HepG2 (cell line): Measurements from ENCODE around the gene PNLDC1. TPM values are rescaled to one million over a fixed set of nuclear protein-coding genes. Genes with fewer than 3 reads are reported as not detected.

Experiments used
- AKAP8 ChIP-seq: sonication (generic); formaldehyde crosslinking; IDR thresholded peaks from 2 replicates; pipeline ENCODE4 v1.5.1; 2020; ENCODE audit warnings: mild to moderate bottlenecking, missing genetic modification reagents
- CBX5 ChIP-seq: sonication (generic); formaldehyde crosslinking; IDR thresholded peaks from 2 replicates; pipeline ENCODE4 v1.4.0; 2020; ENCODE audit warnings: missing genetic modification reagents, borderline replicate concordance
- GABPB1 ChIP-seq: IDR thresholded peaks from 2 replicates; pipeline ENCODE4 v1.6.1; 2016; ENCODE audit warnings: mild to moderate bottlenecking, missing genetic modification reagents, moderate library complexity, missing compliant biosample characterization
- GATA4 ChIP-seq: sonication (generic); IDR thresholded peaks from 2 replicates; pipeline ENCODE4 v1.6.1; 2016; ENCODE audit warnings: antibody characterized with exemption, low read depth, borderline replicate concordance
- KDM6A ChIP-seq: IDR thresholded peaks from 2 replicates; pipeline ENCODE4 v1.6.1; 2016; ENCODE audit warnings: low read depth
- MEIS1 ChIP-seq: sonication (generic); formaldehyde crosslinking; IDR thresholded peaks from 2 replicates; pipeline ENCODE4 v1.9.0; 2021; ENCODE audit warnings: mild to moderate bottlenecking, missing genetic modification reagents, moderate library complexity, borderline replicate concordance
- PHB2 ChIP-seq: fragments of 450-650 bp; IDR thresholded peaks from 2 replicates; pipeline ENCODE4 v1.6.1; 2018; ENCODE audit not compliant: partially characterized antibody
- SMAD9 ChIP-seq: sonication (generic); formaldehyde crosslinking; IDR thresholded peaks from 2 replicates; pipeline ENCODE4 v1.5.1; 2020; ENCODE audit warnings: mild to moderate bottlenecking, missing genetic modification reagents
- SP2 ChIP-seq: sonication (generic); formaldehyde crosslinking; IDR thresholded peaks from 2 replicates; pipeline ENCODE4 v1.5.1; 2020; ENCODE audit warnings: mild to moderate bottlenecking, missing genetic modification reagents
- SPEN ChIP-seq: sonication (generic); formaldehyde crosslinking; IDR thresholded peaks from 2 replicates; pipeline ENCODE4 v1.5.1; 2020; ENCODE audit warnings: low read depth, mild to moderate bottlenecking, missing genetic modification reagents
- ZFP1 ChIP-seq: IDR thresholded peaks from 2 replicates; pipeline ENCODE4 v1.6.1; 2016
- ZNF224 ChIP-seq: sonication (generic); formaldehyde crosslinking; IDR thresholded peaks from 2 replicates; pipeline ENCODE4 v1.5.0; 2020; ENCODE audit warnings: mild to moderate bottlenecking, missing genetic modification reagents
- ZNF556 ChIP-seq: sonication (generic); formaldehyde crosslinking; IDR thresholded peaks from 2 replicates; pipeline ENCODE4 v1.4.0; 2020; ENCODE audit warnings: mild to moderate bottlenecking, missing genetic modification reagents, borderline replicate concordance
- ZNF569 ChIP-seq: sonication (generic); formaldehyde crosslinking; IDR thresholded peaks from 2 replicates; pipeline ENCODE4 v1.5.0; 2020; ENCODE audit warnings: mild to moderate bottlenecking, missing genetic modification reagents, moderate library complexity, borderline replicate concordance
- ZNF614 ChIP-seq: IDR thresholded peaks from 2 replicates; pipeline ENCODE4 v1.6.1; 2018; ENCODE audit warnings: missing biosample characterization, missing genetic modification reagents, inconsistent platforms, borderline replicate concordance
- ZNF891 ChIP-seq: sonication (generic); formaldehyde crosslinking; IDR thresholded peaks from 2 replicates; pipeline ENCODE4 v1.5.0; 2020; ENCODE audit warnings: mild to moderate bottlenecking, missing genetic modification reagents
- polyA plus RNA-seq, 8 experiments: library from polyadenylated mRNA; depleted of rRNA in 3 of 8; stranded (reverse) in 7 of 8; unstranded in 1 of 8; fragments of >200 nt; fragmentation: Illumina TruSeq in 4 of 8; extraction: Trizol in 4 of 8; gene quantifications; 2 replicates each; pipeline versions ENCODE4 v1.2.1 to v1.2.3, GENCODE V29; 2011 to 2016; ENCODE audit warnings: low read depth in 4 of 8, missing spikeins in 1 of 8, mixed read lengths in 1 of 8; ENCODE audit not compliant: insufficient read depth in 1 of 8
- total RNA-seq, 5 experiments: library from RNA; depleted of rRNA; stranded (reverse); fragments of >200 nt; fragmentation: Illumina TruSeq; extraction: Trizol; gene quantifications; 2 replicates each; pipeline ENCODE4 v1.2.3, GENCODE V29; 2016; ENCODE audit warnings: low read depth in 1 of 5
- TF ChIP-seq, protein P1 (sequence below): sonication (generic); formaldehyde crosslinking; IDR thresholded peaks from 2 replicates; pipeline ENCODE4 v1.9.0; 2021; ENCODE audit warnings: missing genetic modification reagents, borderline replicate concordance
- TF ChIP-seq, protein P2 (sequence below), 2 experiments: sonication (generic) in 1 of 2; formaldehyde crosslinking in 1 of 2; IDR thresholded peaks; 2 replicates each; pipeline versions ENCODE4 v1.4.0 to v1.6.1; 2016 to 2020; ENCODE audit warnings: borderline replicate concordance in 1 of 2, low read depth in 1 of 2, mild to moderate bottlenecking in 1 of 2, missing genetic modification reagents in 1 of 2
- TF ChIP-seq, protein P3 (sequence below): sonication (generic); formaldehyde crosslinking; IDR thresholded peaks from 2 replicates; pipeline ENCODE4 v1.8.0; 2022; ENCODE audit warnings: mild to moderate bottlenecking, missing genetic modification reagents; ENCODE audit not compliant: insufficient replicate concordance
- TF ChIP-seq, protein P4 (sequence below): sonication (generic); formaldehyde crosslinking; IDR thresholded peaks from 2 replicates; pipeline ENCODE4 v1.8.0; 2022; ENCODE audit warnings: mild to moderate bottlenecking, missing genetic modification reagents, moderate library complexity

PNLDC1 gene
- total and polyA plus RNA-seq, 2 of the 13 experiments (the other 11 are each of a cell fraction or from before 2014, with no cell fraction given), result not detected

DNA sequence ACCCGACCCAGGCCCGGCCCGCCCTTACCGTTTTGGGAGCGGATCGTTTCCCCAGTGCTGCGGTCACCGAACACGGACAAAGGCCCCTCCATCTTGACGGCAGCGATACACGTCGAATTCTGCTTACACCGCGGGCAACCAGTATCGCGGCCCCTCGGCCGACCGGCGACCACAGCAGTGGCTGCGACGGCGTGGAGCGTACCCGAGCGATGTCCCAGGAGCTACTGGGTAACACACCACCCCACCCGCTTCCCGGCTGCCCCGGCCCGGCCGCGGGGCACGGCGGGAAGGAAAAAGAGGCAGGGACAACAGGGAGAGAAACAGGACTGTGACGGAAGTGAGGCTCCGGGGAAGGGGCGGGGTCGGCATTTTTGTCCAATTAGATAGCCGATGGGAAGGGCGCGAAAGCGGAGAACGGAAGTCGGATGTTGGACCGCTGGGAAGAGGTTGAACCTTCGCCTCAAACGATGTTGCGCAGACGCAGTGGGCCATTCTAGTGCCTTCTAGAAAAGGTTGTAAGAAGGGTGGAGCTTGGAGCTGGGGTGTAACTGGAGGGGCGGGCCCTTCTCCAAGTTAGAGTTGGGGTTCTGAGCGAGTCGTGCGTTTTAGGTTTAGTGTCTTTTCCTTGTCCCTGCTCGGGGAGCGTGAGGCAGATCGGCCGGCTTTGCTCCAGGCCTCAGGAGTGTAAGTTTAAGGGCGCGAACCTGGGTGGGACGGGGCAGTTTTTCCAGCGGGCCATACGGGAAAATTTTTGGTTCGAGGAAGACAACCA, 10.5 kb upstream of the PNLDC1 start, which contains the start of gene TCP1 (continued):
- TF ChIP-seq, protein P1, sequence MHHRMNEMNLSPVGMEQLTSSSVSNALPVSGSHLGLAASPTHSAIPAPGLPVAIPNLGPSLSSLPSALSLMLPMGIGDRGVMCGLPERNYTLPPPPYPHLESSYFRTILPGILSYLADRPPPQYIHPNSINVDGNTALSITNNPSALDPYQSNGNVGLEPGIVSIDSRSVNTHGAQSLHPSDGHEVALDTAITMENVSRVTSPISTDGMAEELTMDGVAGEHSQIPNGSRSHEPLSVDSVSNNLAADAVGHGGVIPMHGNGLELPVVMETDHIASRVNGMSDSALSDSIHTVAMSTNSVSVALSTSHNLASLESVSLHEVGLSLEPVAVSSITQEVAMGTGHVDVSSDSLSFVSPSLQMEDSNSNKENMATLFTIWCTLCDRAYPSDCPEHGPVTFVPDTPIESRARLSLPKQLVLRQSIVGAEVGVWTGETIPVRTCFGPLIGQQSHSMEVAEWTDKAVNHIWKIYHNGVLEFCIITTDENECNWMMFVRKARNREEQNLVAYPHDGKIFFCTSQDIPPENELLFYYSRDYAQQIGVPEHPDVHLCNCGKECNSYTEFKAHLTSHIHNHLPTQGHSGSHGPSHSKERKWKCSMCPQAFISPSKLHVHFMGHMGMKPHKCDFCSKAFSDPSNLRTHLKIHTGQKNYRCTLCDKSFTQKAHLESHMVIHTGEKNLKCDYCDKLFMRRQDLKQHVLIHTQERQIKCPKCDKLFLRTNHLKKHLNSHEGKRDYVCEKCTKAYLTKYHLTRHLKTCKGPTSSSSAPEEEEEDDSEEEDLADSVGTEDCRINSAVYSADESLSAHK, result no peak
- TF ChIP-seq ZNF556 (CRISPR knock-in tag), result peak; percentile 13; the same call in 1 of the 2 replicates
- peak; percentile 64 for TF ChIP-seq SP2 (CRISPR knock-in tag)
- TF ChIP-seq ZNF569, result peak; percentile 96; the same call in 1 of the 2 replicates
- peak; percentile 86 for TF ChIP-seq ZNF891 (CRISPR knock-in tag)
- peak; percentile 88 for TF ChIP-seq SPEN (CRISPR knock-in tag)
- TF ChIP-seq PHB2, result no peak
- TF ChIP-seq ZFP1 (CRISPR knock-in tag), result peak; percentile 27; the same call in 1 of the 2 replicates
- TF ChIP-seq, protein P2, sequence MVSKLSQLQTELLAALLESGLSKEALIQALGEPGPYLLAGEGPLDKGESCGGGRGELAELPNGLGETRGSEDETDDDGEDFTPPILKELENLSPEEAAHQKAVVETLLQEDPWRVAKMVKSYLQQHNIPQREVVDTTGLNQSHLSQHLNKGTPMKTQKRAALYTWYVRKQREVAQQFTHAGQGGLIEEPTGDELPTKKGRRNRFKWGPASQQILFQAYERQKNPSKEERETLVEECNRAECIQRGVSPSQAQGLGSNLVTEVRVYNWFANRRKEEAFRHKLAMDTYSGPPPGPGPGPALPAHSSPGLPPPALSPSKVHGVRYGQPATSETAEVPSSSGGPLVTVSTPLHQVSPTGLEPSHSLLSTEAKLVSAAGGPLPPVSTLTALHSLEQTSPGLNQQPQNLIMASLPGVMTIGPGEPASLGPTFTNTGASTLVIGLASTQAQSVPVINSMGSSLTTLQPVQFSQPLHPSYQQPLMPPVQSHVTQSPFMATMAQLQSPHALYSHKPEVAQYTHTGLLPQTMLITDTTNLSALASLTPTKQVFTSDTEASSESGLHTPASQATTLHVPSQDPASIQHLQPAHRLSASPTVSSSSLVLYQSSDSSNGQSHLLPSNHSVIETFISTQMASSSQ (IDR thresholded peaks at IDR 0.05; ENCODE audit: low read depth), result no peak
- TF ChIP-seq, protein P2 (CRISPR knock-in tag; IDR thresholded peaks at IDR 0.05; ENCODE audit: borderline replicate concordance), result peak; percentile 64
- peak; percentile 85 for TF ChIP-seq CBX5
- peak; percentile 92 for TF ChIP-seq ZNF224 (CRISPR knock-in tag)
- peak; percentile 93; the same call in 1 of the 2 replicates for TF ChIP-seq ZNF614 (CRISPR knock-in tag)
- TF ChIP-seq, protein P3, sequence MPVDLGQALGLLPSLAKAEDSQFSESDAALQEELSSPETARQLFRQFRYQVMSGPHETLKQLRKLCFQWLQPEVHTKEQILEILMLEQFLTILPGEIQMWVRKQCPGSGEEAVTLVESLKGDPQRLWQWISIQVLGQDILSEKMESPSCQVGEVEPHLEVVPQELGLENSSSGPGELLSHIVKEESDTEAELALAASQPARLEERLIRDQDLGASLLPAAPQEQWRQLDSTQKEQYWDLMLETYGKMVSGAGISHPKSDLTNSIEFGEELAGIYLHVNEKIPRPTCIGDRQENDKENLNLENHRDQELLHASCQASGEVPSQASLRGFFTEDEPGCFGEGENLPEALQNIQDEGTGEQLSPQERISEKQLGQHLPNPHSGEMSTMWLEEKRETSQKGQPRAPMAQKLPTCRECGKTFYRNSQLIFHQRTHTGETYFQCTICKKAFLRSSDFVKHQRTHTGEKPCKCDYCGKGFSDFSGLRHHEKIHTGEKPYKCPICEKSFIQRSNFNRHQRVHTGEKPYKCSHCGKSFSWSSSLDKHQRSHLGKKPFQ (CRISPR knock-in tag), result no peak
- TF ChIP-seq SMAD9, result 0 out of 2 replicates have a peak, but pooled peaks have one; percentile 65
- TF ChIP-seq MEIS1 (CRISPR knock-in tag), result peak; percentile 85; the same call in 1 of the 2 replicates
- peak; percentile 49; the same call in 1 of the 2 replicates for TF ChIP-seq AKAP8 (CRISPR knock-in tag)
- TF ChIP-seq, protein P4, sequence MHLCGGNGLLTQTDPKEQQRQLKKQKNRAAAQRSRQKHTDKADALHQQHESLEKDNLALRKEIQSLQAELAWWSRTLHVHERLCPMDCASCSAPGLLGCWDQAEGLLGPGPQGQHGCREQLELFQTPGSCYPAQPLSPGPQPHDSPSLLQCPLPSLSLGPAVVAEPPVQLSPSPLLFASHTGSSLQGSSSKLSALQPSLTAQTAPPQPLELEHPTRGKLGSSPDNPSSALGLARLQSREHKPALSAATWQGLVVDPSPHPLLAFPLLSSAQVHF (CRISPR knock-in tag), result peak; percentile 78; the same call in 1 of the 2 replicates
- TF ChIP-seq GABPB1 (CRISPR knock-in tag), result peak; percentile 93
- TF ChIP-seq GATA4, result peak; percentile 88
- peak; percentile 36; the same call in 1 of the 2 replicates for TF ChIP-seq KDM6A (CRISPR knock-in tag)
